Measurements from ENCODE around the gene APP.
A peak's percentile ranks its signal among the peaks of the same experiment; 100 is the strongest.

The APP gene

GRCh38 chr21:25887646-25888306, 282.8 kb downstream of the APP start:
- in situ Hi-C loops (cut with MboI; ENCODE audit: low sequenced_read_pairs, unreplicated experiment), result loop anchor here (25.0 kb wide), 1 partner anchor 825 kb away; no protein-coding TSS in a partner anchor
- TF ChIP-seq CTCF (IDR thresholded peaks at IDR 0.05; ENCODE audit: borderline replicate concordance, control extremely low read depth, extremely low read depth, insufficient read depth, missing control alignments), result no peak
- no peak for DNase-seq (ENCODE audit: low spot score)

GRCh38 chr21:25887166-25887565, 283.4 kb downstream of the APP start:
- no peak for DNase-seq (ENCODE audit: low spot score)
- peak; percentile 12 for TF ChIP-seq CTCF (IDR thresholded peaks at IDR 0.05; ENCODE audit: borderline replicate concordance, control extremely low read depth, extremely low read depth, insufficient read depth, missing control alignments)
- in situ Hi-C loops (cut with MboI; ENCODE audit: low sequenced_read_pairs, unreplicated experiment), result loop anchor here (25.0 kb wide), 1 partner anchor 825 kb away; no protein-coding TSS in a partner anchor

DNA sequence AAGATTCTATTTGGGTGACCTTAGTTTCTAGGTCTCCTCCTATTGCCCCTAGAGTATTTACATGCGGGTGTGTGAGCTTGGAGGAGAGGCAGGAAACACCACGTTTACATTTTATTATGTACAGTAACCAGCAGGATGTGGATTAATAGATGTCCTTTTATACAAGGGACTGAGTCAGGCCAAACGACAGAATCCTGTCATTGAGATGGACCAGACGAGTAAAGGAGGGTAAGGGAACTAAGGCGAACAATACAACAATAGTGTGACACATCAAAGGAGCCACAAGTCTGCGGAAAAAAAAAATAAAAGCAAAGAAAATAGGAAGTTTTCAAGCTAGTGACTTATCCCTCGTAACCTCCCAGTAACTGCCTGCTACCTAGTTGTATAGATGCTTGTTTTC, 284.7 kb downstream of the APP start:
- DNase-seq (ENCODE audit: low spot score), result no peak
- TF ChIP-seq CTCF (IDR thresholded peaks at IDR 0.05; ENCODE audit: borderline replicate concordance, control extremely low read depth, extremely low read depth, insufficient read depth, missing control alignments), result no peak
- in situ Hi-C loops (cut with MboI; ENCODE audit: low sequenced_read_pairs, unreplicated experiment), result loop anchor here (25.0 kb wide), 1 partner anchor 826 kb away; no protein-coding TSS in a partner anchor

DNA sequence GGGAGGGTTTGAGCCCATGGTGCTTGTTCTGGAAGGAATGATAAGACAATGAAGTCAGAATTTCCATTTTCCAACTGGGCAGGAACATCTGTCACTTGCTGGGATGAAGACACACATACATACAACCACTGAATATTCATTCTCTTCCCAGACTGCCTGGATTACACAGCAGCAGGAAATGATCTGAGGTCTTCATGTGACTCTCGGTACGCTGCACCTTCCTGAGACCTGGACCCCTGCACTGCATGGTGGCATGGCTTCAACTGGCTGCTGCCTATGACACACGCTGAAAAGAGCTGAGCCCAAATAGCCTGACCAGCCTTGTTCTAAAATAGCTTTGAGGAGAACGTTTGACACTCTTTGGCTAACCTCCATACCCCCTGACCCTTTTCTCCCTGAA, 285.2 kb downstream of the APP start:
- in situ Hi-C loops (cut with MboI; ENCODE audit: low sequenced_read_pairs, unreplicated experiment), result loop anchor here (25.0 kb wide), 1 partner anchor 827 kb away; no protein-coding TSS in a partner anchor
- DNase-seq (ENCODE audit: low spot score), result no peak
- no peak for TF ChIP-seq CTCF (IDR thresholded peaks at IDR 0.05; ENCODE audit: borderline replicate concordance, control extremely low read depth, extremely low read depth, insufficient read depth, missing control alignments)

GRCh38 chr21:25884311-25884710, 286.3 kb downstream of the APP start:
- no peak for TF ChIP-seq CTCF (IDR thresholded peaks at IDR 0.05; ENCODE audit: borderline replicate concordance, control extremely low read depth, extremely low read depth, insufficient read depth, missing control alignments)
- no peak for DNase-seq (ENCODE audit: low spot score)
- in situ Hi-C loops (cut with MboI; ENCODE audit: low sequenced_read_pairs, unreplicated experiment), result loop anchor here (25.0 kb wide), 1 partner anchor 828 kb away; no protein-coding TSS in a partner anchor

GRCh38 chr21:25881524-25882376, 288.8 kb downstream of the APP start:
- in situ Hi-C loops (cut with MboI; ENCODE audit: low sequenced_read_pairs, unreplicated experiment), result loop anchor here (25.0 kb wide), 1 partner anchor 831 kb away; no protein-coding TSS in a partner anchor
- peak; percentile 75 for DNase-seq (ENCODE audit: low spot score)
- TF ChIP-seq CTCF (IDR thresholded peaks at IDR 0.05; ENCODE audit: borderline replicate concordance, control extremely low read depth, extremely low read depth, insufficient read depth, missing control alignments), result peak; percentile 82
